ENCODE data around the gene RFNG.

- TF ChIP-seq CTCF (IDR thresholded peaks at IDR 0.05): no peak
- no peak for TF ChIP-seq POLR2A (IDR thresholded peaks at IDR 0.05)
Measured at GRCh38 chr17:82018152-82018988, 33.2 kb downstream of the RFNG start.

Measured in adrenal gland (tissue), 5 donors.